Suprapubic skin (tissue), 2 donors: Measurements from ENCODE around the gene KCND2.

Experiments
- EP300 ChIP-seq: sonication (generic); formaldehyde crosslinking; IDR thresholded peaks from one replicate; pipeline ENCODE4 v1.6.1; 2017; ENCODE audit warnings: antibody characterized with exemption
- POLR2A ChIP-seq, 2 donors: fragments of 450-650 bp; IDR thresholded peaks; one replicate each; pipeline ENCODE4 v1.6.1; 2017; ENCODE audit warnings: antibody characterized with exemption in 2 of 2, mild to moderate bottlenecking in 2 of 2, moderate library complexity in 2 of 2

DNA sequence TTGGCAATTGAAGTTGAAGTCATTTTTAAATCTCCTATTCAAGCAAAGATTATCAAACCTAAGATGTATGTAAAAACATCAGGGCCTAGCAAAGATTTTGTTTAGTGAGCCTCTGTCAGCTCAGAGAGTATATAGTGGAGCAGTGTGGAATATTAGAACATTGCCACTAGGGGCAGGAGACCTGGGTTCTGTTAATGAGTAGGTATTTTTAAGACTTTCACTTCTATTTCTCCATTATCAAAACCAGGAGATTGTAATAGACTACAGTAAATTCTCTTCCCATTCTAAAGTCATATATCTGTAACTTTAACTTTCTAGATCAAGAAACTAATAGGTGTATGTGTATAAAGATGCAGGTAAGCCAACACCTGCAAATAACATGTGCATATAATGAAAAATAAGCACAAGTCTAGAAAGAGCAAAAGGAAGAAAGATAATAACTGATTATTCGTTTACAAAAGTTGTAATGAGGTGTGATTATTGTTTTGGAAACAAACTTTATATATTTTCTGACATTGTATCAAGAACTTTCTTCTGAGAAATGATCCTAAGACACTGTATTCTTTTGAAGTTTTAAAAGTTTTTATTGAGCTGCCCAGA lies 64.4 kb downstream of the KCND2 start:
- TF ChIP-seq EP300: no peak
- TF ChIP-seq POLR2A (IDR thresholded peaks at IDR 0.05): no peak
